IMR-90 (cell line): ENCODE data around the gene SMAD2.

ENCODE experiments used
- POLR2A ChIP-seq: IDR thresholded peaks from 2 replicates; pipeline ENCODE4 v1.6.1; 2012; ENCODE audit warnings: mild to moderate bottlenecking, low read depth, low read length
- TF ChIP-seq, protein P1 (sequence below): conservative IDR thresholded peaks from 2 replicates; pipeline ENCODE4 v1.5.1; 2012; ENCODE audit warnings: mild to moderate bottlenecking, low read depth, low read length, improper control_type of control experiment
- TF ChIP-seq, protein P2 (sequence below): fragments of 150-350 bp; IDR thresholded peaks from 2 replicates; pipeline ENCODE4 v1.6.1; 2016; ENCODE audit warnings: low read depth, mild to moderate bottlenecking, low read length, moderate library complexity, borderline replicate concordance

DNA sequence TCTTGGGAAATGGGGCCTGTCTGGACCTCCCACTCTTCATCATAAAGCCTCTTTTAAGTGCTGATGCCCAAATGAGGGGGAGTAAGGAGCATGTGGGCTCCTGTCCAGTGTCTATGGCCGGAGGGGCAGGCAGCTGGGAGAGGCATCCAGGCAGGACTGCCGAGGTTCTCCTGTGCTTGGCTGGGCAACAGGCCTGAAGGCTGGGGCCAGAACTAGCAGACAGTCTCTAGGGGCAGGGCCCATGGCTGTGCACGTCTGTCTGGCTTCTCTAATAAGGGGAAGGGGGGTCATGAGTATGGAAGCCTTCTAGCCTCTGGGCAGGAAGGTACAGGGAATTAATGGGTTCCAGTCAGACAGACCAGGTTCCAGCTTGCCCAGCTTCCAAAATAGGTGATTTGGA is 128.6 kb downstream of the SMAD2 start:
- TF ChIP-seq, protein P1, sequence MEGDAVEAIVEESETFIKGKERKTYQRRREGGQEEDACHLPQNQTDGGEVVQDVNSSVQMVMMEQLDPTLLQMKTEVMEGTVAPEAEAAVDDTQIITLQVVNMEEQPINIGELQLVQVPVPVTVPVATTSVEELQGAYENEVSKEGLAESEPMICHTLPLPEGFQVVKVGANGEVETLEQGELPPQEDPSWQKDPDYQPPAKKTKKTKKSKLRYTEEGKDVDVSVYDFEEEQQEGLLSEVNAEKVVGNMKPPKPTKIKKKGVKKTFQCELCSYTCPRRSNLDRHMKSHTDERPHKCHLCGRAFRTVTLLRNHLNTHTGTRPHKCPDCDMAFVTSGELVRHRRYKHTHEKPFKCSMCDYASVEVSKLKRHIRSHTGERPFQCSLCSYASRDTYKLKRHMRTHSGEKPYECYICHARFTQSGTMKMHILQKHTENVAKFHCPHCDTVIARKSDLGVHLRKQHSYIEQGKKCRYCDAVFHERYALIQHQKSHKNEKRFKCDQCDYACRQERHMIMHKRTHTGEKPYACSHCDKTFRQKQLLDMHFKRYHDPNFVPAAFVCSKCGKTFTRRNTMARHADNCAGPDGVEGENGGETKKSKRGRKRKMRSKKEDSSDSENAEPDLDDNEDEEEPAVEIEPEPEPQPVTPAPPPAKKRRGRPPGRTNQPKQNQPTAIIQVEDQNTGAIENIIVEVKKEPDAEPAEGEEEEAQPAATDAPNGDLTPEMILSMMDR, result no peak
- TF ChIP-seq POLR2A, result no peak
- TF ChIP-seq, protein P2, sequence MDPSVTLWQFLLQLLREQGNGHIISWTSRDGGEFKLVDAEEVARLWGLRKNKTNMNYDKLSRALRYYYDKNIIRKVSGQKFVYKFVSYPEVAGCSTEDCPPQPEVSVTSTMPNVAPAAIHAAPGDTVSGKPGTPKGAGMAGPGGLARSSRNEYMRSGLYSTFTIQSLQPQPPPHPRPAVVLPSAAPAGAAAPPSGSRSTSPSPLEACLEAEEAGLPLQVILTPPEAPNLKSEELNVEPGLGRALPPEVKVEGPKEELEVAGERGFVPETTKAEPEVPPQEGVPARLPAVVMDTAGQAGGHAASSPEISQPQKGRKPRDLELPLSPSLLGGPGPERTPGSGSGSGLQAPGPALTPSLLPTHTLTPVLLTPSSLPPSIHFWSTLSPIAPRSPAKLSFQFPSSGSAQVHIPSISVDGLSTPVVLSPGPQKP, result no peak
